ENCODE data around the gene PLEKHG3.

The PLEKHG3 gene

GRCh38 chr14:64792231-64792630 lies 88.0 kb downstream of the PLEKHG3 start:
- Histone ChIP-seq H3K4me3 (ENCODE audit: low read length) (no peak overlapping the region), H3K27me3 (ENCODE audit: control insufficient read depth, low read length) (no peaks in the 10 kb centered on the region), H4K20me1 (ENCODE audit: control insufficient read depth, insufficient read depth, low read depth, low read length) (no peaks in the 10 kb centered on the region), H3F3A (ENCODE audit: control insufficient read depth, insufficient read depth) (no peaks in the 10 kb centered on the region), H3K27ac (ENCODE audit: low read depth, low read length) (no peak overlapping the region), H3K9me2 (replicated peaks; ENCODE audit: control insufficient read depth, low read length) (no peaks in the 10 kb centered on the region), H3K36me3 (ENCODE audit: control insufficient read depth, low read length) (no peaks in the 10 kb centered on the region), H3K4me2 (ENCODE audit: low read length) (no peak overlapping the region), H3K79me2 (ENCODE audit: control insufficient read depth, low read length) (no peaks in the 10 kb centered on the region), H3K9me3 (ENCODE audit: control insufficient read depth, insufficient read depth, low read length) (no peaks in the 10 kb centered on the region), H3K4me1 (ENCODE audit: control insufficient read depth, low read length) (no peaks in the 10 kb centered on the region)
- TF ChIP-seq EZH2phosphoT487 (IDR thresholded peaks at IDR 0.05; ENCODE audit: borderline replicate concordance, low read length) (no peak), CTCF (IDR thresholded peaks at IDR 0.05; ENCODE audit: low read depth, low read length, poor library complexity, severe bottlenecking) (no peak)

DNA sequence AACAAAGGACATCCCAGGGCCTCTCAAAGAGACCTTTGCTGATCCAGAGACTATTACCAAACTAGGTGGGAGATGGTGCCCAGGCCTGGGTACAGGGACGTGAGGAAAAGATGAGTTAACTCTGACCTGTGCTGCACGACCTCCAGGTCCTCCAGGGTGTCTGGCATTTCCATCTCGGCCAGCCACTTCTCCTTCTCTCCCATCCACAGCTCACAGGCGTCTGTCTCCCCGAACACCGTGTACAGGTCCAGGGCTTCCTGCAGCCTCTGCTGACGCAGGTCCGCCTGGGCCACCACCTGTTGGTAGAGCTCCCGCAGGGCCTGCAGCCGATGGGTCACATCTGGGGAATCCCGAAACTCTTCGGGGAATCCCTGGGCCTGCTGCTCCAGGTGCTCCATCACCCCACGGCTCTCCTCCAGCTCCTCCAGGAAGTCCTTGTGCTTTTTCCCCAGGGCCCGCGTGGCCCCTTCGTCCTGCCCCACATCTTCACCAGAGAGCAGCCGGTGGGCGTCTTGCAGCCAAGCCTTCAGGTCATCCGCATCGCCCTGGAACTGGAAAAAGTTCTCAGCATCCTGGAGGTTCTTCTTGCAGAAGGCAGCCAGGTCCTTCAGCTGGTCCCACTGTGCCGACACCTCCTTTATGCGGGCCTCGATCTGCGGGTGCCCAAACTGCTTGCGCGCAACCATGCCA lies 88.8 kb downstream of the PLEKHG3 start:
- no peaks in the 10 kb centered on the region for H3K9me2 ChIP-seq (replicated peaks; ENCODE audit: control insufficient read depth, low read length)
- no peaks in the 10 kb centered on the region for H3K4me1 ChIP-seq (ENCODE audit: control insufficient read depth, low read length)
- H3K27me3 ChIP-seq (ENCODE audit: control insufficient read depth, low read length), result no peaks in the 10 kb centered on the region; the same call in 1 of the 2 replicates
- no peak for TF ChIP-seq EZH2phosphoT487 (IDR thresholded peaks at IDR 0.05; ENCODE audit: borderline replicate concordance, low read length)
- TF ChIP-seq CTCF (IDR thresholded peaks at IDR 0.05; ENCODE audit: low read depth, low read length, poor library complexity, severe bottlenecking), result no peak
- no peak overlapping the region for H3K4me3 ChIP-seq (ENCODE audit: low read length)
- H3K4me2 ChIP-seq (ENCODE audit: low read length), result no peak overlapping the region
- no peaks in the 10 kb centered on the region for H3K9me3 ChIP-seq (ENCODE audit: control insufficient read depth, insufficient read depth, low read length)
- no peaks in the 10 kb centered on the region for H3F3A ChIP-seq (ENCODE audit: control insufficient read depth, insufficient read depth)
- no peak overlapping the region for H3K27ac ChIP-seq (ENCODE audit: low read depth, low read length)
- H3K36me3 ChIP-seq (ENCODE audit: control insufficient read depth, low read length), result no peaks in the 10 kb centered on the region
- H3K79me2 ChIP-seq (ENCODE audit: control insufficient read depth, low read length), result no peaks in the 10 kb centered on the region
- H4K20me1 ChIP-seq (ENCODE audit: control insufficient read depth, insufficient read depth, low read depth, low read length), result no peaks in the 10 kb centered on the region

DNA sequence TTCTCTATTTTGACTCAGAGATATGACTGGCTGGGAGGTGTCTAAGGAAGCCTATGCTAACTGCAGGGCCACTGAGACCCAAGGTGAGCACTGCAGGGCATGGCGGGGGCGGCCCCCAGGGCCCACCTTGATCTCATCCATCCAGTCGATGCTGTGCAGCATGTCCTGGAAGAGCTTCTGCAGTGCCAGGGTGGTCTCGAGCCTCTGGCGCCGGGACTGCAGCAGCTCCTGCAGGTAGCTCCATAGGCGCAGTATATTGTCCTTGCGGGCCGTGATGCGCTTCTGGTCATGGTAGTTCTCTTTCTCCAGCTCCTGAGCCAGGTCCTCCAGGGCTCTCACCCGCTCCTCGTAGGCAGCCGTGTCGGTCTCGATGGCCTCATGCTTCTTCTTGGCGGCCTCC lies 91.0 kb downstream of the PLEKHG3 start:
- Histone ChIP-seq H3K4me1 (ENCODE audit: control insufficient read depth, low read length) (no peaks in the 10 kb centered on the region), H3K4me3 (ENCODE audit: low read length) (no peak overlapping the region), H3K27me3 (ENCODE audit: control insufficient read depth, low read length) (no peaks in the 10 kb centered on the region; the same call in 1 of the 2 replicates), H4K20me1 (ENCODE audit: control insufficient read depth, insufficient read depth, low read depth, low read length) (no peaks in the 10 kb centered on the region), H3K9me3 (ENCODE audit: control insufficient read depth, insufficient read depth, low read length) (no peaks in the 10 kb centered on the region), H3K4me2 (ENCODE audit: low read length) (no peak overlapping the region), H3F3A (ENCODE audit: control insufficient read depth, insufficient read depth) (no peaks in the 10 kb centered on the region), H3K27ac (ENCODE audit: low read depth, low read length) (no peak overlapping the region), H3K79me2 (ENCODE audit: control insufficient read depth, low read length) (no peaks in the 10 kb centered on the region), H3K36me3 (ENCODE audit: control insufficient read depth, low read length) (no peaks in the 10 kb centered on the region), H3K9me2 (replicated peaks; ENCODE audit: control insufficient read depth, low read length) (no peaks in the 10 kb centered on the region)
- TF ChIP-seq EZH2phosphoT487 (IDR thresholded peaks at IDR 0.05; ENCODE audit: borderline replicate concordance, low read length) (no peak), CTCF (IDR thresholded peaks at IDR 0.05; ENCODE audit: low read depth, low read length, poor library complexity, severe bottlenecking) (no peak)
